Activated CD8-positive, alpha-beta memory T cell treated with anti-CD3 and anti-CD28 coated beads for 24 hours (primary cell): ENCODE measurements around the gene MOXD1.
"Not testable (repeated sequence)": the region's sequence is repeated elsewhere in the genome, so short reads cannot be mapped to it uniquely, and the experiment has no call there.

Experiments used
- DNase-seq: peaks from one replicate; pipeline ENCODE4 v3.0.0-alpha.2; 2020

The MOXD1 gene

DNA sequence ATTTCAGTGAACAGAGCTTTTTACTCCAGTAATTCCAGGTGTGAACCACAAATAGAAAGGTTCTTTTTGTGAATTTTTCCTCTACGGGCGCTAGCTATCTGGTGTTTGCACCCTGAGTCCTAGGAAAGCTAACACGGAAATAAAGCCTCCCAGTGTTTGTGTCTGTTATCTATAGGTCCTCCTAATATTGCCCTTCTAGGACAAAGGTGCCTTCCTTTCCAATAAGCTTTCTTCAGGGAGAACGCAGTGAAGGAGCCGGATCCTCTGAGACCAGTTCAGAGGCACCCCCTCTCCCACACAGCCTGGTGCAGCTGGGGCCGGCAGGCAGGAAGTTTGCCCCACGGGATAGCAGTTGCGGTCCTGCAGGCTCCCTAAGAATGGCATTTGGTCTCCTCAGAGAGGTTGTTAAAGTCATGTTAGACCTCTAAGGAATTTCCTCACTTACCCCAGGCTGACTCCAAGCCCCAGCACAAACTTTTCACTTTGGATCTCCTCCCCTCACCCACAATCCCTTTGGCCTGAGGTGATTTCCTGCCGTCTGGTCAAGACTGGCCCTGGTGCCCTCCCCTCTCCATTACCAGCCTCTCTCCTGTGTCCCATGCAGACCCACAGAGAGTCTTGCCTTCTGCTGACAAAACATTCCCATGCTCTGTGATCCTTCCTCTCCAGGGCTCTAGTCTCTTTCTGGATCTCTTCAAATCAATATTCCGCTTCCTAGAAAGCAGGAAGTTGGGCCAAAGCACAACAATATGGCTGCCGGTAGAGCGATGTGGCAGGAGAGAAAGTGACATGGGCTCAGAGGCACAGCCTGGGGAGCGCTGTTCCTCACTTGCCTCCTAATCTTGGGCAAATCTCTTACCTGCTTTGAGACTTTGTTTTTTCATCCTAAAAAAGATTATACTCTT, 126.0 kb downstream of the MOXD1 start:
- DNase-seq: no peak

- DNase-seq: no peak
Observed at GRCh38 chr6:132272776-132273175, 128.5 kb downstream of the MOXD1 start.

DNA sequence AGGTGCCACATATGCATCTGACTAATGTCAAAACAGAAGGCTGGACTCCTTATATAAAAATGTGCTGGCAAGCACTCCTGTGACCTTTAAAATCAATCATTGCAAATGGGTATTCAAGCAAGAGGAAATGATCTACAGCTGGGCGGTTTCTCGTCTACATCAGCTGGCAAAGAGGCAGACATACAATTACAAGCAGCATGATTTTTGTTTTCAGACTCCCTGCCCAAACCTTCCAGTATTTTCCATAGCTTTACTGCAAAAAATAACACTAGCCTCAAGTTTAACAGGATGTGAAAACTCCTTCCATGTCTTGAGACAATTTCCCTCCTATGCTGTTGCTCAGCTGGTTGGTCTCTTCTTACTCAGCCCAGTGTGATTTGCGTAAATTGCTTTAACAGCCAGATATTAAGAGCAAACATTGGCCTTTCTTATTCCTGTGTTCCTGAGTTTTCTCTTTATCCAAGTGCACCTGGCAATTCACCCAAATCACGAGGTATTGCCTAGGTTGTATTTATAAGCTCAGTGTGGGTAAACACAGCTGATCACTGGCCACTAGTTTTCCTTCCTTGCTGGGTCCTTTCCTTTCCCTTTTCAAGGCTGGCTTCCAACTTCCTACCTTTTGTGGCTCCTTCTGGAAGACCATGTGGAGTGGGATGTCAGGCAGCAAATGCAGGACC, 130.4 kb downstream of the MOXD1 start:
- no peak for DNase-seq

DNA sequence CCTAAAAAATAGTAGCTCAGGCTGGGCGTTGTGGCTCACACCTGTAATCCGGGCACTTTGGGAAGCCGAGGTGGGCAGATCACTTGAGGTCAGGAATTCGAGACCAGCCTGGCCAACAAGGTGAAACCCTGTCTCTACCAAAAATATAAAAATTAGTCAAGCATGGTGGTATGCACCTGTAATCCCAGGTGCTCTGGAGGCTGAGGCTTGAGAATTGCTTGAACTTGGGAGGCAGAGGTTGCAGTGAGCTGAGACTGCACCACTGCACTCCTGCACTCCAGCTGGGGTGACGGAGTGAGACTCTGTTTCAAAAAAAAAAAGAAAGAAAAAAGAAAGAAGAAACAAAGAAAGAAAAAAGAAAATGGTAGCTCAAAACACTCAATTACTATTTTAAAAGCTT, 132.6 kb downstream of the MOXD1 start:
- DNase-seq: not testable (repeated sequence)

GRCh38 chr6:132268209-132268608, 133.1 kb downstream of the MOXD1 start:
- DNase-seq: no peak

DNA sequence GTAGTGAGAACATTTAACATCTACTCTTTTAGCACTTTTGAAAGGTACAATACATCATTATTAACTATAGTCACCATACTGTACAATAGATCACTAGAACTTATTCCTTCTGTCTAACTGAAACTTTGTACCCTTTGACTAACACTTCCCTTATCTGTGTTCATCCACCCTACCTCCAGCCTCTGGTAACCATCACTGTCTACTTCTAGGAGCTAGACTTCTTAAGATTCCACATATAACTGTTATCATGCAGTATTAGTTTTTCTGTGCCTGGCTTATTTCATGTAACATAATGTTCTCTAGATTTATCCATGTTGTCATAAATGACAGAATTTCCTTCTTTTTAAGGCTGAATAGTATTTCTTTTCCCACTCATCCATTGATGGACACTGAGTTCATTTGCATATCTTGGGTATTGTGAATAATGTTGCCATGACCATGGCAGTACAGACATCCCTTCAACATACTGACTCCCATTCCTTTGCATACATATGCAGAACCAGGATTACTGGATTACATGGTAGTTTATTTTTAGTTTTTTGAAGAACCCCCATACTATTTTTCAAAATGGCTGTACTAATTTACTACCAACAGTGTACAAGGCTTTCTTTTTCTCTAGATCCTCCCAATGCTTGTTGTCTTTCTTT, 135.7 kb downstream of the MOXD1 start:
- DNase-seq: no peak

DNA sequence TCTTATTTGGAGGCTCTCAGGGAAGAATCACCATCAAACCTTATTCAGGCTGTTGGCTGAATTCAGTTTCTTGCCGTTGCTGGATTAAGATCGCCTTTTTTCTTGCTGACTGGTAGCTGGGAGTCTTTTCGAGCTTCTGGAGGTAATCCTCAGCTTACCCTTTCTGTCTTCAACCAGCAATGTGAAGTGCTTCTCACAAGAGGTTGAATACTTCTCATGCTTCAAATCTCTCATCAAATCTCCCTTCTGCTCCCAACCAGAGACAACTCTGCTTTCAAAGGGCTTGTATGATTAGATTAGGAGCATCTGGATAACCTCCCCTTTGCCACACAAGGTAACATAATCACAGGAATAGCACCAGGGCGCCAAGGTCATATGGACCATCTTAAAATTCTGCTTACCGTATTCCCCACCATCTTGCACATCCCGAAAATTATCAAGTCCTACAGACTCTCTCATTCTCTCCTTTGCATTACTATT, 137.2 kb downstream of the MOXD1 start:
- DNase-seq: no peak

DNA sequence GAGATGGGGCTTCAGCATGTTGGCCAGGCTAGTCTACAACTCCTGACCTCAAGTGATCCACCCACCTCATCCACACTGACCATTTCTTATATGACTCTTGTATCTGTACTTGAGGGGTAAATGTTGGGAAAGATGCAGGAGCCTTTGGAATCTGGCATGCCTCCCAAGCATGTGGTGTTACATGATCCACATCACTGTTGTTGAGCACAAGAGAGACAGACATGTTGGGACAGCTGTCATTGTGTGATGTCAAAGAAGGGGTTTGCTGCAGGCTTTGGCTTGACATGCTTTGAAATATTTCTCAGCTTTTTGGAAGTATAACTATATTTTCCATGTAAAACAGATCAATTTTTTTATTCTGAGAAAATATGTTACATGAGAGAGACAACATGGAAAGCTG, 139.9 kb downstream of the MOXD1 start:
- no peak for DNase-seq

DNA sequence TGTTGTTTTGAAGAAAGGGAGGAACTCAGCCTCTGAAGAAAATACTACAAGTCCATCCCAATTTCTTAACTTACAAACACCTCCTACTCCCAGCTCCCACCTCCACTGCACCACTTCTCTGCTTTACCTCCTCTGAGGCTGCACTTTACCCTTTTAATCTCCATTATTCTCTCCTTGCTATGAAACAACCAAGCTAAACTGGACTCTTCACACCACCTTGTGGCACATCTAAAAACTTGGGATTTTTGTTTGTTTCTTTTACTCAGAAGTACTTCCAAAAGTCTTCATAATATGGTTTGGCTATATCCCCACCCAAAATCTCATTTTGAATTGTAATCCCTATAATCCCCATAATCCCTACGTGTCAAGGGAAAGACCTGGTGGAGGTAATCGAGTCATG, 142.2 kb downstream of the MOXD1 start:
- DNase-seq: no peak

DNA sequence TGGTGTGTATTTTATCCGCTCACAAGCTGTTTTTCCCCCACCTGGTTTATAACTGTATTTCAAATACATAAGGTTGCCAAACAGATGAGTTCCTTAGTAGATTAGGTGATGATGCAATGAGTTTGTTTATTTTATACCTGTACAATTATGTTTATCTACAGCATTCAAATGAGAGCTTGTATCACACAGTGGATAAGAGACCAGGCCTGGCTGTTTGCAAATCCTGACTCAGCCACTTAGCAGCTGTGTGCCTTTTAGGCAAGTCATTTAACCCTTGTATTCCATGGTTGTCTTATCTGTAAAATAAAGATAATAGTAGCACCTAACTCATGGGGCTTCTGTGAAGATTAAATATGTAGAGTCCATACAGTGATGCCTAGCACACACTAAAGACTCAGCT, 143.7 kb downstream of the MOXD1 start:
- no peak for DNase-seq

DNA sequence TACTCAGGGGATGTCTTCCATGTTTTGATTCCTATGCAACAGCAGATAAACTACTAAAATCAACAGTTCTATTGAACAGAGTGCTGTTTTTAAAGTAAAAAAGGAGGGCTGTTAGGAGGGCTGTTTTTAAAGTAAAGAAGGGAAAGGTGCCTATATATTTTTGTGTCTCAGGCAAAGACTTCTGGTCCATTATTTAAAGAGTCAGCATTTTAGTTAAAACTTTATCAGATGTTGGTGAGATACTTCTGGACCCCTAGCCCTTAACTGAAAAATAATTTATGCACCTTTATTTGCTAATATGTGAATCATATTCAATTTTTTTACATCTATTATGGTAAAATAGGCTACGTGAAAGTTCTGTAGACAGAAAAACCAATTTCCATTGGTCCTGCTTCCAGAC, 144.8 kb downstream of the MOXD1 start:
- DNase-seq: no peak

DNA sequence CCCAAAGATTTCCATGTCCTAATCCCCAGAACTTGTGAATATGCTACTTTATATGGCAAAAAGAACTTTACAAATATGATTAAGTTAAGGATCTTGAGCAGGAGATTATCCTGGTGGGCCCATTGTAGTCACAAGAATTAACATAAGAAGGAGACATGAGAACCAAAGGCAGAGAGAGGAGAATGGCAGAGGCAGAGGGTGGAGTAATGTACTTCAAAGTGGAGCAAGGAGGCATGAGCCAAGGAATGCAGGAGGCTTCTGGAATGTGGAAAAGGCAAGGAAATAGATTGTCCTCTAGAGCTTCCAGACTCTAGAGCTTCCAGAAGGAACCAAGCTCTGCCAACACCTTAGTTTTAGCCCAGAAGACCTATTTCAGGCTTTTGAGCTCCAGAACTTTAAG, 147.4 kb downstream of the MOXD1 start:
- no peak for DNase-seq

DNA sequence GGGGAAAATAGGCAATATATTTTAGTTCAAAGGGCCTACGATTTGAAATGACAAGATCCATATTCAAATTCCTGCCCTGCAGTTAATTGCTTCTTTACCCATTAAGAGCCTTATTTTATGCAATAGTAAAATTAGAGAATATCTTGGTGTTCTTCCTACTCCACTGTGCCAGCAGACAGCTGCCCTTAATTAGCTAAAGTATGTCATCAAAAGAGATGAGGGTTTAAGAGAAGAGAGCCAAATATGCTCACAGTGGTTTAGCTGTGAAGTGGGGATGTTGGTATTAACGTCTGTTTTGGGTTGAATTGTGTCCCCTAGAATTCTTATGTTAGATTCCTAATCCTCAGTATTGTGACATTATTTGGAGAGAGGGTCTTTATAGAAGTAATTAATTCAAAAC, 148.1 kb downstream of the MOXD1 start:
- no peak for DNase-seq

GRCh38 chr6:132252113-132252512, 149.2 kb downstream of the MOXD1 start:
- DNase-seq: no peak

GRCh38 chr6:132251711-132252110, 149.6 kb downstream of the MOXD1 start:
- DNase-seq: no peak

DNA sequence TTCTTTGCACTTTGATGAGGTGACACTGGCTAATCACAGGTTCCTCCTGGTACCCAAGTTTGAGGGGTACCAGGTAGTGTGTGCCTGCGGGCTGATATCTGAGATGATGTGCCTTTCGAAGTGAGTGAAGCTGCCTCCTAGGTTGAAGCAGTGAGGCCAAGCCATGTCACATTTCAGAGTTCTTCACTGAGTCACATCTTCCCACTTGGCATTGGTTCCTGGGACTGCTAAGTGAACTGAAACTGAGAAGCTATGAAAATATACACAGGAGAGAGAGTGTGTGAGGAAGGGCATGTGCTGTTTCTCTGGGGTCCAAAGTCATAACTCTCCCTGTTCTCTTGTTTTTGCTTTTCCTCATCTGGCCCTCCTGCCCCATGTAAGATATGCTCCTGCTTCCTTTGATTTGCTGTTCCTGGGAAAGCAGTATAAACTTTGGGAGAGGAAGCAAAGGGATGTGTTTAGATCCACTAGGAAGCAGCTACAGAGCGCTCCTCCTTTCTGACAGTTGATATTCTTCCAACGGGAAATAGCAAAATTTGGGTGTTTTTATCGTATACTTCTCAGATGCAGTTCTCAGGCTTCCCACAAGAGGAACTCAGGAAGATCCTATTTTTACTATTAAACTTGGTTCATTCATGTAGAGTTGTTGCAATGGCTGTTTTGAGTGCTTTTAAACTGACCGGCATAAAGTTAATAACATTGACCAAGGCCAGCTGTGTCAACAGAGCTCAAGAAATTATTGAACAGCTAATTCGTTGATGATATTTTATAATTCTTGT, 153.7 kb downstream of the MOXD1 start:
- DNase-seq: no peak

DNA sequence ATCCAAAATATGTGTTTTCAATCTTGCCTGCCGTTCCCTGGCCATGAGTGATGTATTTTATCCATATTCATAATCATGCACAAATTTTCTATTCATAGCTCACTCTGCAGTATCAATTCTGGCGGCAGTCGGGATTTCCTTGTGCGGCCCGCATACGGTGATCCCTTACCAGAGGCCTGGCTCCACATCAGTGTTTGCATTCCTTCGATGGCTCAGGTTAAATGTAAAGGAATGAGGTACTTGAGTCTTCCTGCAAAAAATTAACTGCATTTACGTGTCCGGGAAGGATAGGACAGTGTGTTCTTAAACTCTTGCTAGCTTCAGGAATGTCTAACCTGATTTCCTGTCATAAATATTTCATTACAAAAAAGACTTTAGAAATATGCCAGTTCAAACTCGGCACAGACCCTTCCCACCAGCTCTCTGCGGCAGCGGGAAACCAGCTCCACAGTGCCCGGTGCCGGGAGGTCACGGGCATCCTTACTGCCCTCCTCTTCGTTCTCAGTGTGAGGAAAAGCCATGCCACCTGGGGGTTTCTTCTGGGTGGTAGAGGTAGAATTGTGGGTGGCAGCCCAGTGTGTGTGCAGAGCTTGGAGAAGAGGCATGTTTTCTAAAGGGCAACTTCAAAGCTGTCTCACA, 154.5 kb downstream of the MOXD1 start:
- no peak for DNase-seq

GRCh38 chr6:132246120-132246617, 155.1 kb downstream of the MOXD1 start:
- DNase-seq: no peak
